ENCODE results near the gene NUBP1.
"Not testable (repeated sequence)": the region's sequence is repeated elsewhere in the genome, so short reads cannot be mapped to it uniquely, and the experiment has no call there.

NUBP1 gene

DNA sequence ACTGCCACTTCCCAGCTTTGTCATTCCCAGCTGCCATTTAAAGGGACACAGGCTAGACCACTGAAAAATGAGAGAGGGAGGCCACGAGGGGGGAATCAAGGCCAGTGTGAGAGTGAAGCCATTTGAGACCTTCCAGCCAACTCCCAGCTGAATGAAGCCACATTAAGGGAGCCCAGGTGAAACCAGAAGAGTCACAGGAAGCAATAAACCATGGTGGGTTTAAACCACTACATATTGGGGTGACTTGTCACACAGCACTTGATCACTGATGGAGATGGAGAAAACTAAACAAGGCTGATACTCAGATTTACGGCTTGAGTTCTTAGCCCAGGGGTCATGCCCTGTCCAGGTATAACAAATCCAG, 2.8 kb upstream of the NUBP1 start:
- no peaks in the 10 kb centered on the region for H4K20me1 ChIP-seq (ENCODE audit: insufficient read depth, low read length)
- TF ChIP-seq CTCF (IDR thresholded peaks at IDR 0.05; ENCODE audit: low read length) = no peak
- no peak for TF ChIP-seq EZH2 (IDR thresholded peaks at IDR 0.05; ENCODE audit: borderline replicate concordance, low read length)
- no peaks in the 10 kb centered on the region for H3K9me2 ChIP-seq (ENCODE audit: low read depth, low read length)
- no peak overlapping the region for H3K4me2 ChIP-seq (ENCODE audit: low read length)
- H3K9me3 ChIP-seq (ENCODE audit: low read length) = no peaks in the 10 kb centered on the region
- H3K27ac ChIP-seq (ENCODE audit: low read depth, low read length, poor library complexity, severe bottlenecking) = no peak overlapping the region
- no peaks in the 10 kb centered on the region for H3F3A ChIP-seq (ENCODE audit: insufficient read depth, low read length)
- H3K27me3 ChIP-seq (ENCODE audit: insufficient read depth, low read length) = no peaks in the 10 kb centered on the region
- no peak overlapping the region for H3K4me3 ChIP-seq (ENCODE audit: low read depth, low read length, poor library complexity, severe bottlenecking)
- no peak overlapping the region for H2AFZ ChIP-seq (ENCODE audit: low read length)
- H3K79me2 ChIP-seq (ENCODE audit: insufficient read depth, low read length) = no peaks in the 10 kb centered on the region
- no peak overlapping the region for H3K9ac ChIP-seq (ENCODE audit: low read length)
- H3K4me1 ChIP-seq (ENCODE audit: insufficient read depth, low read length, severe bottlenecking) = peaks cover 44% of the 10 kb centered on the region
- no peaks in the 10 kb centered on the region for H3K36me3 ChIP-seq (ENCODE audit: insufficient read depth, low read length)

- not testable (repeated sequence) for H3K4me3 ChIP-seq (ENCODE audit: low read depth, low read length, poor library complexity, severe bottlenecking); H3K36me3 ChIP-seq (ENCODE audit: insufficient read depth, low read length); H3F3A ChIP-seq (ENCODE audit: insufficient read depth, low read length); H3K27me3 ChIP-seq (ENCODE audit: insufficient read depth, low read length); H2AFZ ChIP-seq (ENCODE audit: low read length); H3K4me2 ChIP-seq (ENCODE audit: low read length); H3K9me3 ChIP-seq (ENCODE audit: low read length); H3K79me2 ChIP-seq (ENCODE audit: insufficient read depth, low read length); H3K9me2 ChIP-seq (ENCODE audit: low read depth, low read length); H4K20me1 ChIP-seq (ENCODE audit: insufficient read depth, low read length); H3K9ac ChIP-seq (ENCODE audit: low read length)
- H3K27ac ChIP-seq (ENCODE audit: low read depth, low read length, poor library complexity, severe bottlenecking) = peak overlapping the region; percentile 59
- peaks cover 44% of the 10 kb centered on the region for H3K4me1 ChIP-seq (ENCODE audit: insufficient read depth, low read length, severe bottlenecking)
These were observed 2.4 kb upstream of the NUBP1 start for GRCh38 chr16:10741249-10741648.

DNA sequence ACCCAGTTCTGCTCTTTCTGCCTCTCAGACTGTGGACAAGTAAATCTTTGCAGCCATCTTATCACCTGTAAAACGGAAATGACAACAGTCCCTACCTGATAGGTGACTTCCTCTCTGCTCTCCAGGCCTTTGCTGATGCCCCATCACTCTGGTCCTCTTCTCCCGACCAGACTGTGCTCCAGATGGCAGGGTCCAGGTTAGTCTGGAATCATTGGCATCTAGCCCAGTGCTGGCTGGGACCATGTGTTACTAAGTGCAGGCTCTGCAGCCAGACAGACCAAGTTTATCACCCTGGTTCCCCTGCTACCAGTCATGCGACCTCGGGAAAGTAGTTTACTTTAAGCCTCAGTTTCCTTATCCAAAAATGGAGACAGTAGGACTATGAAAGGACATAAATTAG, 1.8 kb upstream of the NUBP1 start:
- H3K27ac ChIP-seq (ENCODE audit: low read depth, low read length, poor library complexity, severe bottlenecking) = peak overlapping the region; percentile 59
- H4K20me1 ChIP-seq (ENCODE audit: insufficient read depth, low read length) = no peaks in the 10 kb centered on the region
- no peaks in the 10 kb centered on the region for H3K9me2 ChIP-seq (ENCODE audit: low read depth, low read length)
- H2AFZ ChIP-seq (ENCODE audit: low read length) = peak overlapping the region; percentile 14; the same call in 1 of the 2 replicates
- H3K27me3 ChIP-seq (ENCODE audit: insufficient read depth, low read length) = no peaks in the 10 kb centered on the region
- H3K9me3 ChIP-seq (ENCODE audit: low read length) = no peaks in the 10 kb centered on the region
- H3K9ac ChIP-seq (ENCODE audit: low read length) = peak overlapping the region; percentile 20; the same call in 1 of the 2 replicates
- no peaks in the 10 kb centered on the region for H3F3A ChIP-seq (ENCODE audit: insufficient read depth, low read length)
- H3K4me1 ChIP-seq (ENCODE audit: insufficient read depth, low read length, severe bottlenecking) = peaks cover 42% of the 10 kb centered on the region
- peak overlapping the region; percentile 22 for H3K4me2 ChIP-seq (ENCODE audit: low read length)
- TF ChIP-seq CTCF (IDR thresholded peaks at IDR 0.05; ENCODE audit: low read length) = no peak
- H3K36me3 ChIP-seq (ENCODE audit: insufficient read depth, low read length) = no peaks in the 10 kb centered on the region
- H3K79me2 ChIP-seq (ENCODE audit: insufficient read depth, low read length) = no peaks in the 10 kb centered on the region
- H3K4me3 ChIP-seq (ENCODE audit: low read depth, low read length, poor library complexity, severe bottlenecking) = peak overlapping the region; percentile 9

- H3K27me3 ChIP-seq (ENCODE audit: insufficient read depth, low read length) = no peaks in the 10 kb centered on the region
- peak overlapping the region; percentile 70 for H3K4me2 ChIP-seq (ENCODE audit: low read length)
- no peaks in the 10 kb centered on the region for H4K20me1 ChIP-seq (ENCODE audit: insufficient read depth, low read length)
- peaks cover 9% of the 10 kb centered on the region for H3K36me3 ChIP-seq (ENCODE audit: insufficient read depth, low read length)
- H3K9me3 ChIP-seq (ENCODE audit: low read length) = no peaks in the 10 kb centered on the region
- no peak overlapping the region for H2AFZ ChIP-seq (ENCODE audit: low read length)
- H3K9ac ChIP-seq (ENCODE audit: low read length) = peak overlapping the region; percentile 66
- no peak for TF ChIP-seq EZH2 (IDR thresholded peaks at IDR 0.05; ENCODE audit: borderline replicate concordance, low read length)
- peaks cover 29% of the 10 kb centered on the region for H3K4me1 ChIP-seq (ENCODE audit: insufficient read depth, low read length, severe bottlenecking)
- H3K9me2 ChIP-seq (ENCODE audit: low read depth, low read length) = no peaks in the 10 kb centered on the region
- H3K27ac ChIP-seq (ENCODE audit: low read depth, low read length, poor library complexity, severe bottlenecking) = peak overlapping the region; percentile 72
- no peaks in the 10 kb centered on the region for H3K79me2 ChIP-seq (ENCODE audit: insufficient read depth, low read length)
- H3F3A ChIP-seq (ENCODE audit: insufficient read depth, low read length) = no peaks in the 10 kb centered on the region
- peak overlapping the region; percentile 61 for H3K4me3 ChIP-seq (ENCODE audit: low read depth, low read length, poor library complexity, severe bottlenecking)
These were observed 424 bp upstream of the NUBP1 start for GRCh38 chr16:10743227-10743609.

All from OCI-LY1 (cell line).